K562 (cell line): ENCODE results near the gene PCBP4. TPM values are rescaled to one million over a fixed set of nuclear protein-coding genes. Genes with fewer than 3 reads are reported as not detected.
A peak's percentile ranks its signal among the peaks of the same experiment; 100 is the strongest.

Experiments used
- ATAC-seq: fragments of 200-7000 bp; cut with Tn5 transposase; 3 replicates; pipeline ENCODE4 v1.9.1; 2020; ENCODE audit warnings: moderate library complexity
- BruUV-seq: library from RNA; stranded (reverse); fragments of 400-500 nt; replicated peaks from 2 replicates; lab custom pipeline; 2021; lab: Mats Ljungman, UMichigan
- CTCF ChIA-PET: fragments of 300-600 bp; formaldehyde crosslinking; extraction: SDS; loops from one replicate; lab custom pipeline; 2021; ENCODE audit warnings: low intra/inter-chr PET ratio; lab: Yijun Ruan, JAX
- POLR2A ChIA-PET: fragments of 300-600, 350-650 bp; sonication (Branson Sonifier 250); formaldehyde crosslinking; extraction: SDS; loops from one replicate; lab custom pipeline; 2021; ENCODE audit warnings: antibody characterized with exemption, inconsistent platforms; lab: Yijun Ruan, JAX
- DNase-seq, 4 experiments: peaks; one replicate each; pipeline versions ENCODE4 v3.0.0 to v3.0.0-alpha.2; 2011 to 2018; ENCODE audit warnings: low spot score in 3 of 4, mixed read lengths in 3 of 4; ENCODE audit errors: extremely low read depth in 1 of 4
- FAIRE-seq: peaks from 2 replicates; lab custom pipeline; 2011; peaks lifted over from hg19 to GRCh38; lab: Jason Lieb, UNC
- H2AFZ ChIP-seq: 2 replicates; pipeline ENCODE4 v1.6.0; 2011; ENCODE audit warnings: low read depth, low read length, control low read depth, inconsistent platforms
- H3K27ac ChIP-seq: fragments of 200-600 bp; 3 replicates; pipeline ENCODE4 v1.8.0; 2011; ENCODE audit warnings: low read depth, mild to moderate bottlenecking, control low read depth, inconsistent platforms, low read length, moderate library complexity, mixed read lengths; ENCODE audit errors: extremely low read depth
- H3K27me3 ChIP-seq, 2 experiments: fragments of 300-600 bp in 1 of 2; 2 replicates in 1 of 2; 3 replicates in 1 of 2; pipeline versions ENCODE4 v1.6.0 to v1.8.0; 2011; ENCODE audit warnings: inconsistent platforms in 2 of 2, low read length in 2 of 2, mild to moderate bottlenecking in 1 of 2, mixed read lengths in 1 of 2, moderate library complexity in 1 of 2; ENCODE audit not compliant: control insufficient read depth in 2 of 2, insufficient read depth in 2 of 2
- H3K36me3 ChIP-seq: fragments of 300-600 bp; 3 replicates; pipeline ENCODE4 v1.8.0; 2011; ENCODE audit warnings: mild to moderate bottlenecking, low read length, inconsistent platforms; ENCODE audit not compliant: control insufficient read depth, insufficient read depth
- H3K4me1 ChIP-seq, 2 experiments: fragments of 200-600 bp in 1 of 2; replicated peaks in 1 of 2; 2 replicates in 1 of 2; 3 replicates in 1 of 2; pipeline versions ENCODE4 v1.5.1 to v1.8.0; 2011; ENCODE audit warnings: inconsistent platforms in 2 of 2, low read length in 2 of 2, mild to moderate bottlenecking in 1 of 2, mixed read lengths in 1 of 2, moderate library complexity in 1 of 2; ENCODE audit not compliant: control insufficient read depth in 2 of 2, insufficient read depth in 2 of 2
- H3K4me2 ChIP-seq: 2 replicates; pipeline ENCODE4 v1.6.1; 2011; ENCODE audit warnings: low read length, control low read depth, inconsistent platforms, mixed read lengths; ENCODE audit not compliant: insufficient read depth
- H3K4me3 ChIP-seq: fragments of 200-600 bp; sonication (generic), shearing (Covaris generic); 2 replicates; pipeline ENCODE4 v1.5.1; 2016; ENCODE audit warnings: control low read depth, inconsistent platforms
- H3K79me2 ChIP-seq: fragments of 200-600 bp; 3 replicates; pipeline ENCODE4 v1.8.0; 2011; ENCODE audit warnings: low read length, inconsistent platforms; ENCODE audit not compliant: control insufficient read depth, insufficient read depth
- H3K9ac ChIP-seq, 2 experiments: 2 replicates each; pipeline versions ENCODE4 v1.6.0 to v1.6.1; 2011; ENCODE audit warnings: low read depth in 2 of 2, low read length in 2 of 2, control low read depth in 1 of 2, inconsistent platforms in 1 of 2, mild to moderate bottlenecking in 1 of 2, mixed read lengths in 1 of 2; ENCODE audit not compliant: insufficient read depth in 1 of 2
- H3K9me1 ChIP-seq: one replicate; pipeline ENCODE4 v1.6.0; 2011; ENCODE audit warnings: inconsistent platforms, mild to moderate bottlenecking, low read length, moderate library complexity; ENCODE audit not compliant: control insufficient read depth, insufficient read depth
- H3K9me3 ChIP-seq: replicated peaks from 2 replicates; pipeline ENCODE4 v1.5.1; 2011; ENCODE audit warnings: low read depth, low read length, inconsistent platforms; ENCODE audit not compliant: control insufficient read depth, insufficient read depth
- H4K20me1 ChIP-seq: replicated peaks from 2 replicates; pipeline ENCODE4 v1.6.1; 2011; ENCODE audit warnings: low read length, inconsistent platforms, mixed read lengths; ENCODE audit not compliant: control insufficient read depth, insufficient read depth
- ATF6 ChIP-seq: sonication (generic); formaldehyde crosslinking; IDR thresholded peaks from 2 replicates; pipeline ENCODE4 v1.4.0; 2020; ENCODE audit warnings: mild to moderate bottlenecking, missing genetic modification reagents
- COPS2 ChIP-seq: fragments of 450-650 bp; conservative IDR thresholded peaks from 2 replicates; pipeline ENCODE4 v1.6.1; 2016; ENCODE audit warnings: mild to moderate bottlenecking, moderate library complexity
- DDX20 ChIP-seq: fragments of 450-650 bp; IDR thresholded peaks from 2 replicates; pipeline ENCODE4 v1.6.1; 2016; ENCODE audit warnings: missing genetic modification characterization, low read depth, mild to moderate bottlenecking, missing compliant biosample characterization, moderate library complexity
- GATAD2A ChIP-seq: fragments of 450-650 bp; IDR thresholded peaks from 2 replicates; pipeline ENCODE4 v1.6.1; 2017
- HLTF ChIP-seq: fragments of 450-650 bp; IDR thresholded peaks from 2 replicates; pipeline ENCODE4 v1.6.1; 2016
- MCM7 ChIP-seq, 2 experiments: fragments of 450-650 bp; IDR thresholded peaks; 2 replicates each; pipeline ENCODE4 v1.6.1; 2016 to 2018
- MEIS2 ChIP-seq: fragments of 450-650 bp; IDR thresholded peaks from 2 replicates; pipeline ENCODE4 v1.6.1; 2014; ENCODE audit warnings: mild to moderate bottlenecking; ENCODE audit not compliant: partially characterized antibody
- RBFOX2 ChIP-seq: fragments of 200-400 bp; formaldehyde crosslinking; IDR thresholded peaks from 2 replicates; pipeline ENCODE4 v1.6.1; 2017; ENCODE audit warnings: low read depth, mild to moderate bottlenecking, low read length, moderate library complexity
- TOE1 ChIP-seq, 2 experiments: fragments of 450-650 bp in 1 of 2; sonication (generic) in 1 of 2; formaldehyde crosslinking in 1 of 2; IDR thresholded peaks; 2 replicates each; pipeline versions ENCODE4 v1.7.1 to v1.8.0; 2016 to 2022; ENCODE audit warnings: borderline replicate concordance in 2 of 2, mild to moderate bottlenecking in 2 of 2, antibody characterized with exemption in 1 of 2, inconsistent platforms in 1 of 2, low read depth in 1 of 2, missing genetic modification reagents in 1 of 2, moderate library complexity in 1 of 2
- ZBTB11 ChIP-seq, 3 experiments: fragments of 200-800 bp in 1 of 3; fragments of 250-450 bp in 1 of 3; fragments of 450-650 bp in 1 of 3; sonication (Bioruptor Pico) in 1 of 3; sonication (Bioruptor generic) in 1 of 3; formaldehyde crosslinking in 1 of 3; IDR thresholded peaks; 2 replicates each; pipeline versions ENCODE4 v1.6.1 to v1.8.0; 2016 to 2022; ENCODE audit warnings: mild to moderate bottlenecking in 2 of 3, missing genetic modification characterization in 2 of 3, missing compliant biosample characterization in 1 of 3, moderate library complexity in 1 of 3
- ZC3H8 ChIP-seq: fragments of 450-650 bp; IDR thresholded peaks from 2 replicates; pipeline ENCODE4 v1.6.1; 2017
- ZNF143 ChIP-seq: sonication (generic); formaldehyde crosslinking; IDR thresholded peaks from 2 replicates; pipeline ENCODE4 v1.9.0; 2022; ENCODE audit warnings: mild to moderate bottlenecking, missing genetic modification reagents
- ZNF507 ChIP-seq: conservative IDR thresholded peaks from 2 replicates; pipeline ENCODE4 v1.6.1; 2017; ENCODE audit warnings: missing genetic modification characterization, missing compliant biosample characterization
- ZNF589 ChIP-seq: fragments of 200-800 bp; sonication (Bioruptor generic); IDR thresholded peaks from 2 replicates; pipeline ENCODE4 v1.6.1; 2016; ENCODE audit warnings: low read depth, missing genetic modification characterization, missing compliant biosample characterization
- WGBS: fragments of 100-300 bp; shearing (Covaris generic); methylation state at CpG from one replicate; pipeline ENCODE4 v1.1.6; 2016; ENCODE audit warnings: low coverage, mixed read lengths; ENCODE audit not compliant: insufficient coverage; ENCODE audit errors: missing lambda C conversion rate; 5-methylcytosine and 5-hydroxymethylcytosine counted together
- in situ Hi-C: fragments of 300-500 bp; cut with MboI; formaldehyde crosslinking; loops from 4 replicates; pipeline ENCODE4 v1.15.0; 2018; ENCODE audit warnings: inconsistent platforms, mixed read lengths
- intact Hi-C: fragments of 100-400 bp; cut with micrococcal nuclease; formaldehyde crosslinking; loops from 2 replicates; pipeline ENCODE4 v1.14.2; 2022
- polyA plus RNA-seq, 8 experiments: library from polyadenylated mRNA; depleted of rRNA in 4 of 8; stranded (reverse) in 5 of 8; unstranded in 3 of 8; fragments of >200 nt; fragmentation: Nextera tagmentation in 2 of 8; fragmentation: Illumina TruSeq in 1 of 8; extraction: Ambion mirVana in 2 of 8; extraction: Trizol in 1 of 8; gene quantifications; 2 replicates each; pipeline versions ENCODE4 v1.2.1 to v1.2.3, GENCODE V29; 2011 to 2014; ENCODE audit warnings: inconsistent platforms in 1 of 8, missing spikeins in 1 of 8
- total RNA-seq, 7 experiments: library from RNA; depleted of rRNA in 6 of 7; stranded (reverse); fragments of >200 nt in 6 of 7; fragmentation: Illumina TruSeq in 2 of 7; extraction: Trizol in 2 of 7; gene quantifications; 2 replicates each; pipeline versions ENCODE4 v1.2.1 to v1.2.3, GENCODE V29; 2011 to 2021; ENCODE audit warnings: low replicate concordance in 1 of 7
- TF ChIP-seq, protein P1 (sequence below), 2 experiments: IDR thresholded peaks; 2 replicates each; pipeline ENCODE4 v1.6.1; 2011; ENCODE audit warnings: borderline replicate concordance in 1 of 2, control low read depth in 1 of 2, low read depth in 1 of 2, low read length in 1 of 2, mild to moderate bottlenecking in 1 of 2, mixed read lengths in 1 of 2, moderate library complexity in 1 of 2; ENCODE audit not compliant: insufficient read depth in 1 of 2, insufficient read length in 1 of 2, poor library complexity in 1 of 2, severe bottlenecking in 1 of 2; ENCODE audit errors: extremely low read depth in 1 of 2

The PCBP4 gene
- total and polyA plus RNA-seq, 9 of the 15 experiments (the other 6 are each of a cell fraction or from before 2014, with no cell fraction given) = 0.06 to 5.8 (median 2.6) TPM

DNA sequence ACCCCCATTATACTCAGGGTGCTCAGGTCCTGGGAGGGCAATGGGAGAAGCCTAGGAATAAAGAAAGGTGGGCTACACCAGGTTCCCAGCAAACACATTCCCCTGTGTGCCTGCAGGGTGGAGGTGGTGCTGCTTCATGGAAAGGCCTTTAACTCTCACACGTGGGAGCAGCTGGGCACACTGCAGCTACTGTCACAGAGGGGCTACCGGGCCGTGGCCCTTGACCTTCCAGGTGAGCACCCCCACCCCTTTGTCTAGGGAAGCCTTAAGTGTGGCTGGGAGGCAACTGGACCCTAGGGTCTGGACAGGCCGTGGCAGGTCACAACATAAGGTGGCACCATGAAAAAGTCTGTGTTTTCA, 10.9 kb upstream of the PCBP4 start:
- no peaks in the 10 kb centered on the region for H3K9me1 ChIP-seq
- H3K4me1 ChIP-seq = peaks cover 33 to 65% of the 10 kb centered on the region in 2 experiments
- no peak overlapping the region for H2AFZ ChIP-seq
- ATAC-seq (no peak), DNase-seq (no peak), FAIRE-seq (no peak)
- H3K79me2 ChIP-seq = peaks cover 40% of the 10 kb centered on the region
- H4K20me1 ChIP-seq = no peaks in the 10 kb centered on the region
- intact Hi-C loops = no loop called here
- ChIA-PET CTCF (no interaction called here), POLR2A (interaction anchor here (0.5 to 1.4 kb wide), 3 partner anchors 8 to 28 kb away, joined by 3 read pairs; no protein-coding TSS in a partner anchor)
- H3K27ac ChIP-seq = no peak overlapping the region
- H3K36me3 ChIP-seq = peaks cover 2% of the 10 kb centered on the region; the same call in 1 of the 3 replicates
- H3K27me3 ChIP-seq = no peaks in the 10 kb centered on the region
- no peak overlapping the region for H3K4me3 ChIP-seq
- peak overlapping the region in 1 of 2 experiments; percentile 71; a peak in 1 of 4 replicates for H3K9ac ChIP-seq
- no peak overlapping the region for H3K4me2 ChIP-seq
- in situ Hi-C loops = no loop called here
- no peaks in the 10 kb centered on the region for H3K9me3 ChIP-seq
- no TSS peak for BruUV-seq
- WGBS = 67% methylated on average over 4 of the region's 4 CpGs
- TF ChIP-seq DDX20 (tag) (no peak), GATAD2A (no peak), ZNF589 (CRISPR knock-in tag) (no peak), COPS2 (no peak), HLTF (no peak), MEIS2 (no peak), RBFOX2 (no peak), ZNF143 (CRISPR knock-in tag) (no peak), ATF6 (CRISPR knock-in tag) (no peak), ZBTB11 (CRISPR knock-in tag; IDR thresholded peaks at IDR 0.05) (no peak), ZC3H8 (no peak), TOE1 (IDR thresholded peaks at IDR 0.05; ENCODE audit: borderline replicate concordance) (no peak), TOE1 (CRISPR knock-in tag; IDR thresholded peaks at IDR 0.05; ENCODE audit: borderline replicate concordance, low read depth) (no peak), MCM7 (IDR thresholded peaks at IDR 0.05) (no peak), ZNF507 (tag) (no peak)
- TF ChIP-seq, protein P1, sequence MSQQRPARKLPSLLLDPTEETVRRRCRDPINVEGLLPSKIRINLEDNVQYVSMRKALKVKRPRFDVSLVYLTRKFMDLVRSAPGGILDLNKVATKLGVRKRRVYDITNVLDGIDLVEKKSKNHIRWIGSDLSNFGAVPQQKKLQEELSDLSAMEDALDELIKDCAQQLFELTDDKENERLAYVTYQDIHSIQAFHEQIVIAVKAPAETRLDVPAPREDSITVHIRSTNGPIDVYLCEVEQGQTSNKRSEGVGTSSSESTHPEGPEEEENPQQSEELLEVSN (IDR thresholded peaks at IDR 0.05; ENCODE audit: borderline replicate concordance in 1 of 2, extremely low read depth in 1 of 2, insufficient read depth in 1 of 2, insufficient read length in 1 of 2, low read depth in 1 of 2, low read length in 1 of 2, poor library complexity in 1 of 2, severe bottlenecking in 1 of 2) = no peak
